Common myeloid progenitor, CD34-positive (primary cell): ENCODE results near the gene OTULINL.

Experiments
- CTCF ChIA-PET: fragments of 350-600 bp; sonication (Branson Sonifier 250); formaldehyde crosslinking; loops from one replicate; lab custom pipeline; 2021; ENCODE audit warnings: antibody characterized with exemption; lab: Charles Lee
- POLR2A ChIA-PET: fragments of 350-600 bp; sonication (Branson Sonifier 250); formaldehyde crosslinking; loops from one replicate; lab custom pipeline; 2021; ENCODE audit warnings: antibody characterized with exemption; lab: Charles Lee
- DNase-seq, 3 donors: peaks; one replicate each; pipeline versions ENCODE4 v3.0.0 to v3.0.0-alpha.2; 2013
- H3K27ac ChIP-seq, 2 experiments: 1 replicate in 1 of 2; 2 replicates in 1 of 2; pipeline ENCODE4 v1.7.0; 2013; ENCODE audit warnings: inconsistent platforms in 2 of 2, low read length in 2 of 2, mild to moderate bottlenecking in 2 of 2, low read depth in 1 of 2, moderate library complexity in 1 of 2; ENCODE audit not compliant: severe bottlenecking in 2 of 2, insufficient read depth in 1 of 2, poor library complexity in 1 of 2
- H3K27me3 ChIP-seq, 5 experiments: replicated peaks in 2 of 5; 1 replicate in 3 of 5; 2 replicates in 2 of 5; pipeline versions ENCODE4 v1.6.1 to v1.7.0; 2013; ENCODE audit warnings: low read length in 4 of 5, mild to moderate bottlenecking in 2 of 5, moderate library complexity in 2 of 5, inconsistent platforms in 1 of 5; ENCODE audit not compliant: insufficient read depth in 5 of 5, control insufficient read depth in 4 of 5
- H3K36me3 ChIP-seq, 4 experiments: 1 replicate in 2 of 4; 2 replicates in 2 of 4; pipeline versions ENCODE4 v1.6.1 to v1.7.0; 2013; ENCODE audit warnings: low read length in 3 of 4, control low read depth in 1 of 4, mild to moderate bottlenecking in 1 of 4; ENCODE audit not compliant: control insufficient read depth in 4 of 4, insufficient read depth in 4 of 4
- H3K4me1 ChIP-seq, 4 experiments: 1 replicate in 3 of 4; 2 replicates in 1 of 4; pipeline versions ENCODE4 v1.6.1 to v1.7.1; 2013; ENCODE audit warnings: low read length in 3 of 4, mild to moderate bottlenecking in 3 of 4, control low read depth in 1 of 4, inconsistent platforms in 1 of 4, moderate library complexity in 1 of 4; ENCODE audit not compliant: control insufficient read depth in 4 of 4, insufficient read depth in 4 of 4; ENCODE audit errors: control extremely low read depth in 1 of 4
- H3K4me3 ChIP-seq, 7 experiments: 1 replicate in 4 of 7; 2 replicates in 3 of 7; pipeline versions ENCODE4 v1.5.1 to v1.7.0; 2013; ENCODE audit warnings: mild to moderate bottlenecking in 7 of 7, low read length in 6 of 7, moderate library complexity in 6 of 7, inconsistent platforms in 2 of 7, low read depth in 2 of 7, control low read depth in 1 of 7; ENCODE audit not compliant: insufficient read depth in 4 of 7, control insufficient read depth in 1 of 7; ENCODE audit errors: extremely low read depth in 1 of 7
- H3K9me3 ChIP-seq, 5 experiments: 1 replicate in 4 of 5; 2 replicates in 1 of 5; pipeline versions ENCODE4 v1.6.1 to v1.7.1; 2013; ENCODE audit warnings: low read length in 4 of 5, mild to moderate bottlenecking in 2 of 5, inconsistent platforms in 1 of 5, low read depth in 1 of 5, moderate library complexity in 1 of 5; ENCODE audit not compliant: control insufficient read depth in 4 of 5, insufficient read depth in 2 of 5; ENCODE audit errors: control extremely low read depth in 1 of 5
- WGBS: methylation state at CpG from one replicate; pipeline ENCODE4 v1.1.5; 2013; ENCODE audit not compliant: insufficient coverage; 5-methylcytosine and 5-hydroxymethylcytosine counted together

Gene OTULINL

DNA sequence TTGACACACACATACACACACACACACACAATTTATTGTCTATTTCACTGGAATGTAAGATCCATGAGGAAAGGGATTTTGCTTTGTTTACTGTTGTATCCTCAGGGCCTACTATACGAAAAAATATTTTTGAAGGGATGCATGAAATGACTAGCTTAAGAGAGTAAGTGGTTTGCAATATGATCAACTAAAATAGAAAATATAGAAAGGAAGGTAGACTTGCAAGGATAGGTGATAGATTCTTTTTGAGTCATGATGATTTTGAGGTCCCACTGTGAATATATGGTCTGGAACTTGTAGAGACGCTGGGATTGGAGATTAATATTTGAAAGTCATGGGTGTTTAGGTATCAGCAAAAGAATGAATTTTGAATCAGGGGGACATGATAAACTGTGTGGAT lies 54.1 kb downstream of the OTULINL start:
- WGBS = no CpG with 5 or more reads among the region's 2 CpGs
- Histone ChIP-seq H3K27ac (no peak overlapping the region), H3K4me1 (no peaks in the 10 kb centered on the region), H3K36me3 (no peaks in the 10 kb centered on the region), H3K4me3 (no peak overlapping the region), H3K27me3 (no peaks in the 10 kb centered on the region), H3K9me3 (no peaks in the 10 kb centered on the region)
- DNase-seq = no peak
- ChIA-PET CTCF (interaction anchor here (1.3 to 1.6 kb wide), 3 partner anchors 9 to 21 kb away, joined by 3 to 7 read pairs (median 3); no protein-coding TSS in a partner anchor), POLR2A (no interaction called here)

DNA sequence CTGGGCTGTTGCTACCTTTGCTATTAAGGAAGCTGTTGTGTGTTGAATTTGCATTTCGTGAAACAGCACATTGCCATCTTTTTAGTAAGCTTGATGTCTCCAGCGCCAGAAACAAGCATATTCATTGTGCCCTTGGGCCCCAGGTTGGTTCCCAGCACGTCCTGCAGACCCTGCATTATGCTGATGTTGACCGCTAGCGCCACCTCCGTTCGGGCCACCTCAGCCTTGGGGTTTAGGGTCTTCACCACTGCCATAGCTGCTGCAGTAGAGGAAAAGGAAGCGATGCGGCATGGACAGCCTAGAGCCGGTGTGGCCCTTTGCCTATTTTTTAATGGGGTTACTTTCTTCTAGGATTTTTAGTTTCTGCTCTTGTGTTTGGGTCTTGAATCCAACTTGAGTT lies 59.2 kb downstream of the OTULINL start:
- WGBS = 94% methylated on average over 10 of the region's 10 CpGs

DNA sequence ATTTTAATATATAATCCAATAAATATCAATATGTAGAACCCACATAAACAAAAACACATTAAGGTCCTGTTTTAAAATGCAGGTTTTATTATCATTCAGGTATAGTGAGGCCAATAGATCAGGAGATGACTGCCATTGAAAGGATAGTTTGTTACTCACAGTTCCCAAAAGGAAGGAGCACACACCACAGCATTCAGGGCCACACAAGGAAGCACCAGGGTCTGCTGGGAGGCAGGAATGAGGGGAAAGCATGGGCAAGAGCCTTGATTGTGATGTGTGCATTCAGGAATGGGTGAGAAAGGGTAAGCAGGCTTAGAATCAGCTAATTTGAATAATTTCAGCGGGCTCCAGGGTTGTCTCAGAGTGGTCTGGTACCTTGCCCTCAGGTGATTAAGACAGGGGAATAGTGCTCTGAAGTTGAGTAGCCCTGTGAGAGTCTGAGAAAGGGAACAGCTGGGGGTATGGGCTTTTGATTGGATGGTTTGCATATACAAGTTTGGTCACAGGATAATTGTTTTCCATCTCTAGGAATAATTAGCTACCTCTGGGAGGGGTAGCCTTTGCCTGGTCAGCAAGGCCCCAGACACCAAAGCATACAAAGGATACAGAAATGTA lies 63.1 kb downstream of the OTULINL start:
- peaks cover 0 to 1% (median 0%) of the 10 kb centered on the region in 5 experiments for H3K27me3 ChIP-seq
- CTCF ChIA-PET = interaction anchor here (1.1 to 1.6 kb wide), 4 partner anchors 9 to 290 kb away, joined by 3 to 5 read pairs (median 4); no protein-coding TSS in a partner anchor
- no peak overlapping the region for H3K4me3 ChIP-seq
- 100% methylated on average over 1 of the region's 1 CpG for WGBS
- no peaks in the 10 kb centered on the region for H3K36me3 ChIP-seq
- no peak for DNase-seq
- H3K9me3 ChIP-seq = no peaks in the 10 kb centered on the region
- POLR2A ChIA-PET = no interaction called here
- H3K4me1 ChIP-seq = no peaks in the 10 kb centered on the region
- no peak overlapping the region for H3K27ac ChIP-seq

More for the DNA sequence above, 59.2 kb downstream of the OTULINL start:
- no peak for DNase-seq
- Histone ChIP-seq H3K36me3 (no peaks in the 10 kb centered on the region), H3K4me3 (no peak overlapping the region), H3K27me3 (no peaks in the 10 kb centered on the region), H3K4me1 (no peaks in the 10 kb centered on the region), H3K27ac (no peak overlapping the region), H3K9me3 (no peaks in the 10 kb centered on the region)
- ChIA-PET POLR2A (no interaction called here), CTCF (interaction anchor here (1.2 to 1.3 kb wide), 2 partner anchors 16 to 241 kb away, joined by 3 read pairs; no protein-coding TSS in a partner anchor)

DNA sequence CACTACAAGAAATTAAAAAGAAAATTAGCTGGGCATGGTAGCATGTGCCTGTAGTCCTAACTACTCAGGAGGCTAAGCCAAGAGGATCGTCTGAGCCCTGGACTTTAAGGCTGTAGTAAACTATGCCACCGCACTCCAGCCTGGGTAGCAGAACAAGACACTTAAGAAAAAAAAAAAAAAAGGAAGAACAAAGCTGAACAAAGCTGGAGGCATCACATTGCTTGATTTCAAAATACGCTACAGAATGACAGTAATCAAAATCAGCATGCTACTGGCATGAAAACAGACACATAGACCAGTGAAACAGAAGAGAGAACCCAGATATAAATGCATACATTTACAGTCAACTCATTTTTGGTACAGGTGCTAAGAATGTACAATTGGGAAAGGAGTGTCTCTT lies 68.5 kb downstream of the OTULINL start:
- 92% methylated on average over 3 of the region's 3 CpGs for WGBS

DNA sequence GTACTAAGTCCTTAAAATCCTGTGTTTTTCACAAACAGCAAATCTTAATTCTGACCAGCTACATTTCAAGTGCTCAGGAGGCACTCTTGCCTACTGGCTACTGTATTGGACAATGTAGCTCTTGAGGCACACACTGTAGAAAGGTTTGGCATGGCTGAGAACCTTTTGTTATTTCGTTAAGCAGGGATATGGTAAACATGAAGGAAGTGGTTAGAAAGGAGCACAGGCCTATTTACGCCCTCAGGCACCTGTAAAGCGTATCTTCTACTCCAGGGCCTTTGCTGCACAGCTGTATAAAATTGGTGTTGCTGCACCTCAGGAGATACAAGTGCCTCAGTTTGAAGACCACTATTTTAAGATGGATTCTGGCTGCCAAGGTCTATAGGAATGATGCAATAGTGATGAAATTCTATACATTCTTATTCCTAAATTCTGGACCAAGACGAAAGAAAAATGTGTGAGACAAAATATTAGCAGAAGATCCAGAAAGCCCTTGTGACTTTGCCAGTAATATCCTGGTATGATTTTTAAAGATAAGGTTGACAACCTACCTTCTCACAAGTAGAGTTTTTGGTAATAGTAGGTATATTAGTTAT lies 73.7 kb downstream of the OTULINL start:
- DNase-seq = no peak
- peaks cover 0 to 2% (median 0%) of the 10 kb centered on the region in 5 experiments for H3K27me3 ChIP-seq
- no peak overlapping the region for H3K27ac ChIP-seq
- no peaks in the 10 kb centered on the region for H3K36me3 ChIP-seq
- H3K4me1 ChIP-seq = peaks cover 0 to 2% (median under 1%) of the 10 kb centered on the region in 4 experiments
- no peaks in the 10 kb centered on the region for H3K9me3 ChIP-seq
- H3K4me3 ChIP-seq = no peak overlapping the region
- WGBS = 75% methylated on average over 4 of the region's 4 CpGs
- CTCF ChIA-PET = interaction anchor here (0.8 to 1.7 kb wide), 6 partner anchors 257 to 304 kb away, joined by 3 to 10 read pairs (median 4); no protein-coding TSS in a partner anchor
- POLR2A ChIA-PET = no interaction called here

More for the DNA sequence above, 68.5 kb downstream of the OTULINL start:
- Histone ChIP-seq H3K4me3 (no peak overlapping the region), H3K9me3 (no peaks in the 10 kb centered on the region), H3K27me3 (peaks cover 0 to 2% (median 0%) of the 10 kb centered on the region in 5 experiments), H3K36me3 (no peaks in the 10 kb centered on the region), H3K27ac (no peak overlapping the region), H3K4me1 (no peaks in the 10 kb centered on the region)
- no peak for DNase-seq
- CTCF ChIA-PET = interaction anchor here (0.6 to 6.0 kb wide), 10 partner anchors 21 to 350 kb away, joined by 3 to 82 read pairs (median 8); no protein-coding TSS in a partner anchor
- POLR2A ChIA-PET = no interaction called here

DNA sequence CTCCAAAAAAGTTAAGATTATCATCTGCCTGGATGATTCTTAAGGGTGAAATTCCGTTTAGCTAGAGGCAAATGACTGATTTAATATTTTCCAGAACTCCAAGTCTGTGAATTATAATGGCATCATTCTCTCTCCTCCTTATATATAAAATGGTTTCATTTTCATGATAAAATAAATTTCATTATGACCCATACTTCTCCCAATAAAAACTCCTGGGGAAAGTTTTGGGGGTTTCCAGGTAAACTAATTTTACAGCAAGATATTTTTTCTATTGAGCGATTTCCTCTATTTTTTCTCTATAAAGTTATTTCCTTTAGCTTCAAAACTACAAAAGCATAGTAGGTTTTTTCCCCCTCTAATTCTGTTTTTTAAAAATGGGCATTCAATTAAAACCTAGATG lies 75.3 kb downstream of the OTULINL start:
- no peak for DNase-seq
- POLR2A ChIA-PET = interaction anchor here (0.6 kb wide), 1 partner anchor 141 kb away, joined by 4 read pairs; no protein-coding TSS in a partner anchor
- no peak overlapping the region for H3K27ac ChIP-seq
- CTCF ChIA-PET = interaction anchor here (1.2 to 2.5 kb wide), 2 partner anchors 8 to 17 kb away, joined by 3 to 10 read pairs; no protein-coding TSS in a partner anchor
- no CpG with 5 or more reads among the region's 2 CpGs for WGBS
- H3K4me3 ChIP-seq = no peak overlapping the region
- peaks cover 0 to 2% (median 0%) of the 10 kb centered on the region in 5 experiments for H3K27me3 ChIP-seq
- H3K36me3 ChIP-seq = no peaks in the 10 kb centered on the region
- H3K9me3 ChIP-seq = no peaks in the 10 kb centered on the region
- H3K4me1 ChIP-seq = peaks cover 0 to 8% (median 2%) of the 10 kb centered on the region in 4 experiments
